B cell (primary cell): Measurements from ENCODE around the gene LDLRAD1.

Experiments used
- CTCF ChIP-seq: fragments of 200-600 bp; IDR thresholded peaks from one replicate; pipeline ENCODE4 v1.8.0; 2022; ENCODE audit warnings: antibody characterized with exemption, mild to moderate bottlenecking
- EZH2 ChIP-seq: IDR thresholded peaks from 2 replicates; pipeline ENCODE4 v1.6.1; 2012; ENCODE audit warnings: borderline replicate concordance, low read depth, mild to moderate bottlenecking, moderate library complexity, low read length; ENCODE audit not compliant: insufficient read depth, poor library complexity, severe bottlenecking

- TF ChIP-seq CTCF: no peak
- no peak for TF ChIP-seq EZH2
Observed at GRCh38 chr1:54024358-54024757, 6.4 kb upstream of the LDLRAD1 start.
